BE2C (cell line): ENCODE results near the gene ASAP3.
"Not testable (repeated sequence)": the region's sequence is repeated elsewhere in the genome, so short reads cannot be mapped to it uniquely, and the experiment has no call there.

Source experiments
- DNase-seq: peaks from one replicate; pipeline ENCODE4 v3.0.0-alpha.2; 2020
- H3K27me3 ChIP-seq: fragments of 250-450 bp; sonication (Bioruptor Pico); 2 replicates; pipeline ENCODE4 v1.5.1; 2020; ENCODE audit warnings: mild to moderate bottlenecking
- H3K36me3 ChIP-seq: fragments of 250-450 bp; sonication (Bioruptor Pico); 2 replicates; pipeline ENCODE4 v1.5.1; 2020; ENCODE audit warnings: mild to moderate bottlenecking
- H3K4me1 ChIP-seq: fragments of 250-450 bp; sonication (Bioruptor Pico); 2 replicates; pipeline ENCODE4 v1.5.1; 2020
- H3K4me3 ChIP-seq: 2 replicates; pipeline ENCODE4 v1.5.1; 2011; ENCODE audit warnings: low read depth, low read length
- H3K9me3 ChIP-seq: fragments of 250-450 bp; sonication (Bioruptor Pico); 2 replicates; pipeline ENCODE4 v1.5.1; 2020
- CTCF ChIP-seq: IDR thresholded peaks from 2 replicates; pipeline ENCODE4 v1.5.1; 2012; ENCODE audit warnings: mild to moderate bottlenecking, low read depth, low read length

The ASAP3 gene

GRCh38 chr1:23381233-23381885 is 102.6 kb downstream of the ASAP3 start:
- no peaks in the 10 kb centered on the region for H3K4me1 ChIP-seq
- H3K9me3 ChIP-seq, result no peaks in the 10 kb centered on the region
- H3K27me3 ChIP-seq, result no peaks in the 10 kb centered on the region
- TF ChIP-seq CTCF, result no peak
- H3K36me3 ChIP-seq, result no peaks in the 10 kb centered on the region
- no peak overlapping the region for H3K4me3 ChIP-seq
- no peak for DNase-seq

GRCh38 chr1:23380719-23381118 is 103.3 kb downstream of the ASAP3 start:
- no peaks in the 10 kb centered on the region for H3K4me1 ChIP-seq
- no peaks in the 10 kb centered on the region for H3K36me3 ChIP-seq
- H3K27me3 ChIP-seq, result no peaks in the 10 kb centered on the region
- H3K9me3 ChIP-seq, result no peaks in the 10 kb centered on the region
- no peak for TF ChIP-seq CTCF
- no peak overlapping the region for H3K4me3 ChIP-seq
- DNase-seq, result no peak

GRCh38 chr1:23380236-23380635 is 103.7 kb downstream of the ASAP3 start:
- not testable (repeated sequence) for H3K36me3 ChIP-seq, H3K4me1 ChIP-seq, H3K4me3 ChIP-seq, H3K9me3 ChIP-seq, H3K27me3 ChIP-seq, DNase-seq
